ENCODE results near the gene EPO.

- TF ChIP-seq CTCF (conservative IDR thresholded peaks at IDR 0.05), result no peak
- TF ChIP-seq EZH2 (IDR thresholded peaks at IDR 0.05; ENCODE audit: low read depth), result no peak
Observed at GRCh38 chr7:100679129-100679926, 40.9 kb upstream of the EPO start.
